ENCODE data around the gene TRIP13. TPM values are rescaled to one million over a fixed set of nuclear protein-coding genes. Genes with fewer than 3 reads are reported as not detected.

Gene TRIP13
- polyA plus RNA-seq, 1 donor from 2014 or later, result 2.1 TPM

- TF ChIP-seq, protein P1, sequence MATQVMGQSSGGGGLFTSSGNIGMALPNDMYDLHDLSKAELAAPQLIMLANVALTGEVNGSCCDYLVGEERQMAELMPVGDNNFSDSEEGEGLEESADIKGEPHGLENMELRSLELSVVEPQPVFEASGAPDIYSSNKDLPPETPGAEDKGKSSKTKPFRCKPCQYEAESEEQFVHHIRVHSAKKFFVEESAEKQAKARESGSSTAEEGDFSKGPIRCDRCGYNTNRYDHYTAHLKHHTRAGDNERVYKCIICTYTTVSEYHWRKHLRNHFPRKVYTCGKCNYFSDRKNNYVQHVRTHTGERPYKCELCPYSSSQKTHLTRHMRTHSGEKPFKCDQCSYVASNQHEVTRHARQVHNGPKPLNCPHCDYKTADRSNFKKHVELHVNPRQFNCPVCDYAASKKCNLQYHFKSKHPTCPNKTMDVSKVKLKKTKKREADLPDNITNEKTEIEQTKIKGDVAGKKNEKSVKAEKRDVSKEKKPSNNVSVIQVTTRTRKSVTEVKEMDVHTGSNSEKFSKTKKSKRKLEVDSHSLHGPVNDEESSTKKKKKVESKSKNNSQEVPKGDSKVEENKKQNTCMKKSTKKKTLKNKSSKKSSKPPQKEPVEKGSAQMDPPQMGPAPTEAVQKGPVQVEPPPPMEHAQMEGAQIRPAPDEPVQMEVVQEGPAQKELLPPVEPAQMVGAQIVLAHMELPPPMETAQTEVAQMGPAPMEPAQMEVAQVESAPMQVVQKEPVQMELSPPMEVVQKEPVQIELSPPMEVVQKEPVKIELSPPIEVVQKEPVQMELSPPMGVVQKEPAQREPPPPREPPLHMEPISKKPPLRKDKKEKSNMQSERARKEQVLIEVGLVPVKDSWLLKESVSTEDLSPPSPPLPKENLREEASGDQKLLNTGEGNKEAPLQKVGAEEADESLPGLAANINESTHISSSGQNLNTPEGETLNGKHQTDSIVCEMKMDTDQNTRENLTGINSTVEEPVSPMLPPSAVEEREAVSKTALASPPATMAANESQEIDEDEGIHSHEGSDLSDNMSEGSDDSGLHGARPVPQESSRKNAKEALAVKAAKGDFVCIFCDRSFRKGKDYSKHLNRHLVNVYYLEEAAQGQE (IDR thresholded peaks at IDR 0.05; ENCODE audit: borderline replicate concordance), result no peak
- TF ChIP-seq SMC3 (conservative IDR thresholded peaks at IDR 0.05; ENCODE audit: poor library complexity) (no peak), EP300 (conservative IDR thresholded peaks at IDR 0.05; ENCODE audit: poor library complexity, severe bottlenecking) (no peak)
- TF ChIP-seq, protein P2, sequence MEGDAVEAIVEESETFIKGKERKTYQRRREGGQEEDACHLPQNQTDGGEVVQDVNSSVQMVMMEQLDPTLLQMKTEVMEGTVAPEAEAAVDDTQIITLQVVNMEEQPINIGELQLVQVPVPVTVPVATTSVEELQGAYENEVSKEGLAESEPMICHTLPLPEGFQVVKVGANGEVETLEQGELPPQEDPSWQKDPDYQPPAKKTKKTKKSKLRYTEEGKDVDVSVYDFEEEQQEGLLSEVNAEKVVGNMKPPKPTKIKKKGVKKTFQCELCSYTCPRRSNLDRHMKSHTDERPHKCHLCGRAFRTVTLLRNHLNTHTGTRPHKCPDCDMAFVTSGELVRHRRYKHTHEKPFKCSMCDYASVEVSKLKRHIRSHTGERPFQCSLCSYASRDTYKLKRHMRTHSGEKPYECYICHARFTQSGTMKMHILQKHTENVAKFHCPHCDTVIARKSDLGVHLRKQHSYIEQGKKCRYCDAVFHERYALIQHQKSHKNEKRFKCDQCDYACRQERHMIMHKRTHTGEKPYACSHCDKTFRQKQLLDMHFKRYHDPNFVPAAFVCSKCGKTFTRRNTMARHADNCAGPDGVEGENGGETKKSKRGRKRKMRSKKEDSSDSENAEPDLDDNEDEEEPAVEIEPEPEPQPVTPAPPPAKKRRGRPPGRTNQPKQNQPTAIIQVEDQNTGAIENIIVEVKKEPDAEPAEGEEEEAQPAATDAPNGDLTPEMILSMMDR (IDR thresholded peaks at IDR 0.05; ENCODE audit: poor library complexity, severe bottlenecking), result no peak
- Histone ChIP-seq H3K4me3 (ENCODE audit: low read length) (no peak overlapping the region), H4K20me1 (ENCODE audit: insufficient read depth) (no peaks in the 10 kb centered on the region), H3K27ac (ENCODE audit: low read length) (no peak overlapping the region), H3K27me3 (ENCODE audit: insufficient read depth, low read depth, low read length) (no peaks in the 10 kb centered on the region), H3K4me2 (ENCODE audit: low read length) (no peak overlapping the region), H3K9me2 (ENCODE audit: insufficient read depth, low read length) (no peaks in the 10 kb centered on the region), H3K36me3 (ENCODE audit: insufficient read depth, low read length) (no peaks in the 10 kb centered on the region), H3K9me3 (ENCODE audit: low read length) (no peaks in the 10 kb centered on the region), H2AFZ (ENCODE audit: low read depth, low read length) (no peak overlapping the region), H3F3A (ENCODE audit: insufficient read depth, low read length, poor library complexity, severe bottlenecking) (no peaks in the 10 kb centered on the region), H3K9ac (ENCODE audit: low read length) (no peak overlapping the region), H3K79me2 (replicated peaks; ENCODE audit: insufficient read depth, low read length) (no peaks in the 10 kb centered on the region)
Measured at GRCh38 chr5:960551-960950, 67.9 kb downstream of the TRIP13 start.

- no peaks in the 10 kb centered on the region for H3K9me2 ChIP-seq (ENCODE audit: insufficient read depth, low read length)
- H3K36me3 ChIP-seq (ENCODE audit: insufficient read depth, low read length), result no peaks in the 10 kb centered on the region
- no peak overlapping the region for H2AFZ ChIP-seq (ENCODE audit: low read depth, low read length)
- H3K79me2 ChIP-seq (replicated peaks; ENCODE audit: insufficient read depth, low read length), result no peaks in the 10 kb centered on the region
- H3K27me3 ChIP-seq (ENCODE audit: insufficient read depth, low read depth, low read length), result no peaks in the 10 kb centered on the region
- H3K9ac ChIP-seq (ENCODE audit: low read length), result no peak overlapping the region
- no peak overlapping the region for H3K4me3 ChIP-seq (ENCODE audit: low read length)
- TF ChIP-seq EP300 (conservative IDR thresholded peaks at IDR 0.05; ENCODE audit: poor library complexity, severe bottlenecking) (no peak), MXI1 (conservative IDR thresholded peaks at IDR 0.05; ENCODE audit: poor library complexity, severe bottlenecking) (no peak), RAD21 (conservative IDR thresholded peaks at IDR 0.05) (no peak), TAF1 (IDR thresholded peaks at IDR 0.05; ENCODE audit: low read depth) (no peak), POLR2AphosphoS5 (IDR thresholded peaks at IDR 0.05) (no peak), SMC3 (conservative IDR thresholded peaks at IDR 0.05; ENCODE audit: poor library complexity) (no peak), EZH2 (IDR thresholded peaks at IDR 0.05; ENCODE audit: borderline replicate concordance, insufficient read depth, low read length, poor library complexity, severe bottlenecking) (no peak)
- TF ChIP-seq, protein P1 (IDR thresholded peaks at IDR 0.05; ENCODE audit: borderline replicate concordance), result no peak
- TF ChIP-seq, protein P2 (IDR thresholded peaks at IDR 0.05; ENCODE audit: poor library complexity, severe bottlenecking), result no peak
- no peaks in the 10 kb centered on the region for H4K20me1 ChIP-seq (ENCODE audit: insufficient read depth)
- no peak overlapping the region for H3K27ac ChIP-seq (ENCODE audit: low read length)
- no peak overlapping the region for H3K4me2 ChIP-seq (ENCODE audit: low read length)
- H3F3A ChIP-seq (ENCODE audit: insufficient read depth, low read length, poor library complexity, severe bottlenecking), result no peaks in the 10 kb centered on the region
- H3K9me3 ChIP-seq (ENCODE audit: low read length), result no peaks in the 10 kb centered on the region
Measured at GRCh38 chr5:961002-961710, 68.5 kb downstream of the TRIP13 start.
